Measurements from ENCODE around the gene RFPL1.

Gene RFPL1

DNA sequence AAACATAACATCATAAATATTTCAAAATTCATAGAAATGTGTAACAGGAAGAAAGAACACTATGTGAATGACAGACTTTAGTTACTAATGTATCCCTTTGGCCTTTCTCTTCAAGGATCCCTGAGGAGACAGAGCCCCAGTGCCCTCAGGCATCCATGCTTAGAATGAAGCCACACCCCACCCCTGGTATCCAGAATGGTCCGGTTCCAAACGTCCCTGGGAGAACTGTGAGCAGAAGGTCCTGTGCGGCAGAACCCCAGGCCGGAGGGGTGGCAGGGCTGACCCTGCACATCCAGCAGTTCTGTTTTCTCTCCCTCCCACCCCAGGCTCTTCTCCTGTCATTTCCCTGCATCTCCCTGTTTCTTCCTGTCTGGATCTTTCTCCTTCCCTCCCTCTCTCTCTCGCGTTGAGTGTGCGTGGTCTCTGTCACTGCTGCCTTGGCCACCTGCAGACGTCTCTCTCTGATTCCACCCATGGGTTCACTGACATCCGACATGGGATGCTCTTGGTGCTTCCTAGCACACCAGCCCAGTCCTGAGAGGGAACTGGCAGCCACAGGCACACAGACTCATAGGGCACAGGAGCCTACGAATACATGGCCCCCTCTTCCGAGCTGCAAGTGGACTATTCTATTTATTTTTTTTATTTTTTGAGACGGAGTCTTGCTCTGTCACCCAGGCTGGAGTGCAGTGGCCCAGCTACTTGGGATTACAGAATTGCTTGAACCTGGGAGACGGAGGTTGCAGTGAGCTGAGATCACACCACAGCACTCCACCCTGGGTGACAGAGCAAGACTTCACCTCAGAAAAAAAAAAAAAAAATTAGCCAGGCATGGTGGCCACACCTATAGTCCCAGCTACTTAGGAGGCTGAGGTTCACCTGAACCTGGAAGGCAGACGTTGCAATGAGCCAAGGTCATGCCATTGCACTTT lies 5.7 kb downstream of the RFPL1 start:
- DNase-seq = no peak

DNA sequence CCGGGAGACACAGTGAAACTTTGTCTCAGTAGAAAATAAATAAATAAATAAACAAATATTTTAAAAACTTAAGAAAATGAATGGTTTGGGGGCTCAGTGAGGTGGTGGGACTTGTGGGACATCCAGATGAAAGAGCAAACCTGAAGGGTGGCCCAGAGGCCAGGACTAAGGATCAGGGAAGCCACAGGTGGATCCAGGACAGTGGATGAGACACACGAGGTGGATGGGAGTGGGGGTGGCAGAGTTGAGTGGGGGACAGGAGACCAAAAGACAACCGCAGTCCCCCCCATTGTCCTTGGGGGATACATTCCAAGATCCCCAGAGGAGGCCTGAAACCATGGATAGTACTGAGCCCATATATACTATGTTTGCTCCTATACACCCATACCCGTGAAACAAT lies 7.1 kb downstream of the RFPL1 start:
- no peak for DNase-seq

DNA sequence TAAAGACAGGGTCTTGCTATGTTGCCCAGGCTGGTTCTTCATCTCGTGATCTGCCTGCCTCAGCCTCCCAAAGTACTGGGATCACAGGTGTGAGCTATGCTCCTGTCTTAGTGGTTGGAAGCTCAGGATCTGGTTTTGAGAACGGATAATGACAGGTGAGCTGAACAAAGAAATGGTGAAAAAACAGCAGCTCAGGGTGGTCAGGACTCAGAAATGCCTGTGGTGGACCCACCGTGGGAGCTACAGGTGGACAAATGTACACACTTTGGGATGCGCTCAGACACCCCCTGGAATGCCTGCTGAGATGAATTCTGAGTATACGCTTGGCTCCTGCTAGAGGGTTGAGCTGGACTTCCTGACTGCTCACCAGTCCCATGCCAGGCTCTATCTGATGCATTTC lies 9.5 kb downstream of the RFPL1 start:
- no peak for DNase-seq

DNA sequence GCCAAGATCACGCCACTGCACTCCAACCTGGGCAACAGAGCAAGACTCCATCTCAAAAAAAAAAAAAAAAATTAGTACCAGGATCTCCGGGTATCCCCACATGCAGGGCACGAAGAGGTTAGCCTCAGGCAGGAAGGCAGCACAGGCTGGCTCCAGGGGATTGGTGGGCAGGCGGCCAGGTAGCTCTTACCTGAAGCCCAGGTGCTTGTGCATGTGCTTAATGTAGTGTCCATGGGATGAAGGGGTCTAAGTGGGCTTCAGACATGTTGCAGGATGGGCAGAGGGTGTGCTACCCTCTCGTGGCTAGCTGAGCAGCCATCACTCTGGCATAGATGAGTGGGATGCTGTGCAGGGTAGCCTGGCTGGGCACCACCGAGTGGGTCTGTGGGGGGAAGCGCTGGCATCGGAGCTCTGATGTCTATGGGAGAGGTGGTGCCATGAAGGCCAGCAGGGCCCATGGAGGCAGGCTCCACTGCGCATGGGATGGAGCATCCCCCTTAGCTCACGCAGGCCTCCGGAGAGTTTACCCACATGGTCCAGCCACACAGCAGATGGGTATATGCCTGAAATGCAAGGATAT lies 11.0 kb downstream of the RFPL1 start:
- DNase-seq = no peak

DNA sequence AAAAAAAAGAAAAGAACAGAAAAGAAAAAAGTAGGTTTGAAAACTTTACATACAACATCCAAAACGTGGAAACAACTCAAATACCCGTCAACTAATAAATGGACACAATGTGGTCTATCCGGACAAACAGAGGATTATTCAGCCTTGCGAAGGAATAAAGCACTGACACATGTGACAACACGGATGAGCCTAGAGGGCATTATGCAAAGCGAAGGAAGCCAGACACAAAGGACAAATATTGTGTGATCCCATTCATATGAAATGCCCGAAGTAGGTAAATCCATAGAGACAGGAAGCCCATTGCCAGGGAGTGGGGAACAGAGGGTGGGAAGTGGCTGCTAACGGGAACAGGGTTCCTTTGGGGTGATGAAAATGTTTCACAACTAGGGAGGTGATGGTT lies 11.8 kb downstream of the RFPL1 start:
- no peak for DNase-seq

DNA sequence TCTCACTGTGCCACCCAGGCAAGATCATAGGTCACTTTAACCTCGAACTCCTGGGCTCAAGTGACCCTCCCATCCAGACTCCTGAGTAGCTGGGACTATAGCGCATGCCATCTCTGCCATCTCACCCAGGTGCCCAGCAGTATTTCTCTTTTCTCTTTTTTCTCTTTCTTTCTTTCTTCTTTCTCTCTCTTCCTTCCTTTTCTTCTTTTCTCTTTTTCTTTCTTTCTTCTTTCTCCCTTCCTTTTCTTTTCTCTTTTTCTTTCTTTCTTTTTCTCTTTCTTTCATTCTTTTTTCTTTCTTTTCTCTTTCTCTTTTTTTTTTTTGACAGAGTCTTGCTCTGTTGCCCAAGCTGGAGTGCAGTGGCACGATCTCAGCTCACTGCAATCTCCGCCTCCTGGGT lies 13.5 kb downstream of the RFPL1 start:
- no peak for DNase-seq

DNA sequence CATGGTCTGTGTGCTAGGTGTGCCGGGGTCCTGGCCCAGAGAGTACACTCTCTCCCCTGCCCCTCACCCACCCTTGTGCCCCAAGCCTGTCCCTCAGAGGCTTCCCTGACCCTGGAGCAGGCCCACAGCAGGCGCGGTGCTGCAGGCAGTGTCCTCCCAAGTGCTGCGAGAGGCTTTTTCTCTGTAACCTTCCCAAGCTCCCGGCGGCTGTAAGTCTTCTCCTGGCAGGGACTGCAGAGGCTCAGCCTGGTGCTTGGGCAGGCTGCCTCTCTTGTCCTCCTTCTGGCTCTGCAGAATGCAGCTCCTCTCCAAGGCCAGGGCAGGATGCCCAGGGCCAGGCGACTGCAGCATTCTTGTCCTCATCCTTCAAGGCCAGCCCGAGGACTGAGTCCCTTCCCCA lies 15.9 kb downstream of the RFPL1 start:
- no peak for DNase-seq

DNA sequence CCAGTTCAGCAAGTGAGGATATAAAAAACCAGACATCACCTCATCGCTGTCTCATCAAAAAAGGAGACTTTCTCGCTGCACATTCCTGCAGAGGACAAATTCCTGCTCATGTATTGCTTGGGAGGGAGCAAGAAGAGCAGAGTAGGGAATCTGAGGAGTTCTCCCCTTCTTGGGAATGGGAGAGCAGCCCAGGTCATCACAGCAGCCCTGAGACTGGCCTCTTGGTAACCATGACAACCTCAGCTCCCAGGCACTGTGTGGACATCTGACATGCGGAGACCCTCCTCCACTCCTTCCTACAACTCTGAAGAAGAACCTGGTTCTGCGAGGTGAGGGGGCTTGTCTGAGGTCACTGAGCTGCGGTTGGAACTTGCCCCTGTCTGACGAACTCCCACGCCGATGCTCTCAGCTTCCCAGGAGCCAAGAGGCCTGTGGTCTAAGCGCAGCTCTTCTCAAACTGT lies 17.9 kb downstream of the RFPL1 start:
- DNase-seq = no peak

DNA sequence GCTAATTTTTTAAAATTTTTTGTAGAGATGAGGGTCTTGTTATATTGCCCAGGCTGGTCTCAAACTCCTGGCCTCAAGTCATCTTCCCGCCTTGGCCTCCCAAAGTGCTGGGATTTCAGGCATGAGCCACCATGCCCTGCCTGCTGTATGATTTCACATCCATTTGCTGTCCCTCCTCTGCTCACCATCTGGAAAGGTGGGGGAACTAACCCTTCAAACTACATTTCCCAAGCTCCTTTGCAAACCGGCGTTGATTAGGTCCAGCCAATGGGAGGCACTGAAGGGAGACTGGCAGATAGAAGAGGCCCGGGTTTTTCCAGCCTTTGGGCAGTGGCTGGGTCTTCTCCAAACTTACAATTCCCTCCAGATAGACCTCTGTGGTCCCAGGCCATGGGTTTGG lies 19.3 kb downstream of the RFPL1 start:
- no peak for DNase-seq

DNA sequence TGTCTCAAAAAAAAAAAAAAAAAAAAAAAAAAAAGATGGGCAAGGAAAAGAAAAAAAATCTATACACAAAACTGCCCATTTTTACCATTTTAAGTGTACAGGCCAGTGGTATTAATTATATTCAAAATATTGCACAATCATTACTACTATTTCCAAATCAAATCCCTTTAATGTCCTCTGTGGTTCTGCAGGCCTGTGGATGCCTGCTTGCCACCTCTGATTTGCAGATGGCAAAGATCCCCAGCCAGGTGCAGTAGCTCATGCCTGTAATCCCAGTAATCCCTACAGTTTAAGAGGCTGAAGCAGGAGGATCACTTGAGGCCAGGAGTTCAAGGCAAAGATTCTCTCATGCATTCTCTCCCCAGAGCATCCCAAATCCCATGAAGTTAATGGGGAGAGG lies 20.2 kb downstream of the RFPL1 start:
- no peak for DNase-seq

DNA sequence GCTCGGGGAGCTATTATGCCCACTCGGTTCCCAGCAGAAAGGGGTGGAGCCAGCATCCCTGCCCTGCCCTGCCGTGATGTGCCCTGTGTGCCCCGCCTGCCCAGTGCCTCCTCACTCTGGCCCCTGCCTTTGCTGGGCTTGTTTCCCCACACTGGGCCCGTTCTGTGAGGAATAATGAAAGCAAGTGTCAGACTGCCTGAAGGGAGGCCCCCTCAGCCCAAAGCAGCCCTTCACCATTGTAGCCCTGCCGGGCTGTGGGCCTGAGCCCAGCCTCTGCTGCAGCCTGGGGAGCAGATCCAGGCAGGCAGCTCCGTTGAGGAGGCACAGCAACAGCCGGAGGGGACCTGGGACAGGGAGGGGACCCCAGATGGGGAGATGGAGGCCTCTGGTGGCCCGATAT lies 21.4 kb downstream of the RFPL1 start:
- no peak for DNase-seq

DNA sequence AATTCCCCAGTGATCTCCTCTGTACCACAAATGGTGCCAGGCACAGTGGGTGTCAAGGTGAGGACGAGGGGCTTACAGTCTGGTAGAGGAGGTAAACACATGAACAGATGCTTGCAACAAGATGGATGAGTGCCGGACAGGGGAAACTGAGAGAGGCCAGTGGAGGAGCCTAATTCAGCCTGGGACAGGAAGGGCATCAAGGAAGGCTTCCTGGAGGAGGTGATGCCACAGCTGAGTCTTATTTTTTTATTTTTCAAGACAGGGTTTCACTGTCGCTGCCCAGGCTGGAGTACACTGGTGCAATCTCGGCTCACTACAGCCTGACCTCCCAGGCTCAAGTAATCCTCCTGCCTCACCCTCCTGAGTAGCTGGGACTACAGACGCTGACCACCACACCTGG lies 22.9 kb downstream of the RFPL1 start:
- DNase-seq = no peak

DNA sequence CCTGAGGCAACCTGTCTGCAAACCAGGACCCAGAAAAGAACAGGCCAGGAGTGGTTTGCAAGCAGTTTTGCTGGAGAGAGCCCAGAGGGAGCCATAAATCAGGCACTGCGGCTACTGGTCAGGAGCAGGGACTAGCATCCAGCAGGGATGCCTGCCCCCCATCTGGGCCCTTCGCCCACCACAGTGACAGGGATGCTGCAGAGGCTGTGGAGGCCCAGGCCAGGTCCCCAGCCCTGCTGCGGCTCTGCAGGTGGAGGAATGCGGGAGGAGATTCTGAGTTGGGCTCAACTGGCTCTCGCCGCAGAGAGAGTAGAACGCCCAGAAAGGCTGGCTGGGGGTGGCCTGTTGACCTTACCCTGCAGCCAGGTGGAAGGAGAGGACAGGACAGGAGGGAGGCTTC lies 25.2 kb downstream of the RFPL1 start:
- no peak for DNase-seq

DNA sequence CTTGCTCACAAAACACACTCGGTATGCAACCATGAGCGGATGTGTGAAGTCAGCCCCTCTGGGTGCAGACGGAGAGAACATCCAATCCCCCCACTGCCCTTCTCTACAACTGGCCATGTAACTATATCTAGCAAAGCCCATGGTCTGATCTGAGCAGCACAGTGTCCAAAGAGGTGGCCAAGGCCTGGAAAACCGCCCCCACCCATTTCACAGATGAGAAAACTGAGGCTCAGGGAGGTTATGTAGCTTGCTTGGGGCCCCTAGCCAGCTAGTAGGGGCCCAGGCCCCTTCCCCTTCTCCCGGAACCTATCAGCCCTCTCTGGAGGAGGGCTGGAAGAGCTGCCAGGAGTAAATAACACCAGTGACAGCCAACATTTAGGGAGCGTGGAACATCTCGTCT lies 26.2 kb downstream of the RFPL1 start:
- no peak for DNase-seq

DNA sequence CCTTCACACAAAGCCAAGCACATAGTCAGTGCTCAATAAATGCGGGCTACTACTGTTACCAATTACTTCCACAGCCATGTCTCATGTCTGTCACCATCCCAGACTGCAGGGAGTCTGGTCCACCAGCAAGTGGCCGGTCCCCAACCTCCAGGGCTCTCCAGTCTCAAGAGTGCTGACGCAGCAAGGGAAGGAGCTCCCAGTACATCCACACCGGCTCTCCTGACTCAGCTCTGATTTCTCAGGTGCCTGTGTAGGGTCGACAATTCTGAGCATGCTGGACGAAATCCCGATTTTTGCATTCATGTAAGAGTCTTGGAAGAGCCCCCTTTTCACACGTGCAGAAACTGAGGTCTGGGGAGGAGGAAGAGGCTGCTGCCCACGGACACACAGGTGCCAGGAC lies 31.4 kb downstream of the RFPL1 start:
- no peak for DNase-seq

DNA sequence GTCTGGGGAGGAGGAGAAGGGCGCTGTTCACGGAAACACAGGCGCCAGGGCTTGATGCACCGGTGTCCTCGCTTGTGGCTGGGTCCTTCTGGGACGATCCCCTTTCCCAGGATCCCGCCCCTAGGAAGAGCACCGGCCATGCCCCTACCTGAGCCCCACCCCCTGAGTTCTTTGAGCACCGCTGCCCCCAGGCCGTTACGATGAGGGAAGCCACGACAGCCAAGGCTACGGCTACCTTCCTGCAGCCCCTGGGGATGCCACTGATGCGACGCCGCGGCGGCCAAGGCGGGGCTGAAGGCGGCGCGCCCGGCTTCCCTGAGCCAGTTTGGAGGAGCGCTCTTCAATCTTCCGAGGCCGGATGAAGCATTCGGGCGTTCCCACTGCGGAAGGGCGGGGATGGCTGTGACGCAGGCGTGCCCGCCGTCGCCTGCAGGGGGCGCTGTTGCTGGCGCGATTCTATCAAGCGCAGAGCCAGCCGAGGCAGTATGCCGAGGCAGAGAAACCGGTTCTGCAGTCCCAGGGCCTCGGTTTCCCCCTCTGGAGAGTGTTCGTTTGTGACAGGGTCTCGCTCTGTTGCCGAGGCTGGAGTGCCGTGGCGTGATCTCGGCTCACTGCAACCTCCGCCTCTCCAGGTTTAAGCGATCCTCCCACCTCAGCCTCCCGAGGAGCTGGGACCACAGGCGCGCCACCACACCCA lies 31.9 kb downstream of the RFPL1 start:
- DNase-seq = no peak

DNA sequence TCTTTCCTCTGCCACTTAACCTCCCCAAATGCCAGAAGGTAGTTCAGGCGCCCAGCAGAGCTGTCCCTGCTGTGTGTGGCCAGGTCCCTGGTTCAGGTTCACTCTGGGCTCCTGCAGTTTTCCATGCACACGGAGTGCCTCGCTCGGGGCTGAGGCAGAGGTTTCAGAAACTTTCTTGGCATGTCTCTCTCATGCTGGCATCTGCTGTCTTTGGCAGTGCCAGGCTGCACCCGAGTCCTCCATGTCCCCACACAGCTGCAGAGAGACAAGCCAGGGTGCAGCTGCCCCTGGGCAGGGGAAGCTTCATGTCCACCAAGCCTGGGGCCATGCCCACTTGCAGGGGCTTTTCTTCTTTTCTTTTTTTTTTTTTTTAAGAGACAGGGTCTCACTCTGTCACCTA lies 34.6 kb downstream of the RFPL1 start:
- no peak for DNase-seq

DNA sequence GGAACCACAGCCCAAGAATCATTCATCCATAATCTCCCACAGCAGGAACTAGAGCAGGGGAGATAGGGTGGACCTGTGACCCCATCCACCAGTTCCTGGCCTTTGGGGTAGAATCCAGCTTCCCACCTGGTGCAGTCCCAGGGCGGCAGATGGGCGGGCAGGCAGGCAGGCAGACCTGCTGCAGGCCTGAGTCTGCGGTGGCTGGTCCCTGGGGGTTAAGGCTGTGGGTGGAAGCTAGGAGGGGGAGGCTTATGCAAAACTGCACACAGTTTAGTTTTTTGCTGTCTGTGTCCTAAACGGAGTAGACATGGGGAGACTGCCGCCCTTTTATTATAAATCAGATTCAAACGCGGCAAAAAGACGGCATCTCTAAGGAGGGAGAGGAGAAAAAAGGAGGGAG lies 37.2 kb downstream of the RFPL1 start:
- no peak for DNase-seq

DNA sequence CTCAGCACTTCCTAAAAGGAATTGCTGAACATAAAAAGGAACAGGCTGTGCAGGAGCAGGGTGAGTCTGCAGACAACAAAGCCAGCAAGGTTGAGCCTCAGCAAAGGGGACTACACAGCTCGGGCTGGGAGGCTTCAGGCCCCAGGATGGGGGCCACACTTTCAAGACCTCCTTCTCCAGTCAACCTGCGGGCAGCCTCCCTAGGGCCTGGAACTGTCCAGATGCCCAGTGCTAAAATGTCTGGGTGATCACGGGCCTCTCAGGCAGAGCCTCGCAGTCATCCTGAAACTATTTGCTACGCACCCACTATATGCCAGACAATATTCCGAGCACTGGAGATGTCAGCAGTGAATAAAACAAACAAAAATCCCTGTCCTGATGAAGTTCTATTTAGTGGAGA lies 37.7 kb downstream of the RFPL1 start:
- no peak for DNase-seq

DNA sequence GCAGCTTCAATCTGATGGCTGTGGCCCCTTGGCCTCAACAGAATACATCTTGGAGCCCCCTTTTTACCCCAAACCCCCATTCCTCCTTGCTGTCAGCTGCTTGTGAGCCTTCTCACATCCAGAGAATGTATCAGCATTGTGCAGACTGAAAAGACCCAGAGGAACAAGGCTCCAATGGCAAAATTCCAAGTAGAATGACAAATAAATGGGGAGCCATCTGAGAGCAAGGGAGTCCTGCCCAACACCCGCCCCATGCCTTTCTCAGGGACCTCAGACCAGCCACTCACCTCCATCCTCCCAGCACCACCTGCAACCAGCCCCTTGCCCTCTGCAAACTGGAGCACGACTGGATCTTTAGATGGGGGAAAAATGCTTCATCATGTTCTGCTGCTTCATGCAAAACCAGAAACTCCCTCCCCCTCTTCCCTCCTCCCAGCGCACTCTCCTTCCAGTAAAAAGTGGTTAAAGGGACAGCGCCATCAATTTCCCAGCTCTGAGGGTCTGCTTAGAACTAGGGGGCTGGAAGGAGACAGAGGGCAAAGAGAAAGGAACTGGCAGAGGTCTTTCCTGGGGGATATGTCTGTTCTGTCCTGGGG lies 39.4 kb downstream of the RFPL1 start:
- DNase-seq = no peak

DNA sequence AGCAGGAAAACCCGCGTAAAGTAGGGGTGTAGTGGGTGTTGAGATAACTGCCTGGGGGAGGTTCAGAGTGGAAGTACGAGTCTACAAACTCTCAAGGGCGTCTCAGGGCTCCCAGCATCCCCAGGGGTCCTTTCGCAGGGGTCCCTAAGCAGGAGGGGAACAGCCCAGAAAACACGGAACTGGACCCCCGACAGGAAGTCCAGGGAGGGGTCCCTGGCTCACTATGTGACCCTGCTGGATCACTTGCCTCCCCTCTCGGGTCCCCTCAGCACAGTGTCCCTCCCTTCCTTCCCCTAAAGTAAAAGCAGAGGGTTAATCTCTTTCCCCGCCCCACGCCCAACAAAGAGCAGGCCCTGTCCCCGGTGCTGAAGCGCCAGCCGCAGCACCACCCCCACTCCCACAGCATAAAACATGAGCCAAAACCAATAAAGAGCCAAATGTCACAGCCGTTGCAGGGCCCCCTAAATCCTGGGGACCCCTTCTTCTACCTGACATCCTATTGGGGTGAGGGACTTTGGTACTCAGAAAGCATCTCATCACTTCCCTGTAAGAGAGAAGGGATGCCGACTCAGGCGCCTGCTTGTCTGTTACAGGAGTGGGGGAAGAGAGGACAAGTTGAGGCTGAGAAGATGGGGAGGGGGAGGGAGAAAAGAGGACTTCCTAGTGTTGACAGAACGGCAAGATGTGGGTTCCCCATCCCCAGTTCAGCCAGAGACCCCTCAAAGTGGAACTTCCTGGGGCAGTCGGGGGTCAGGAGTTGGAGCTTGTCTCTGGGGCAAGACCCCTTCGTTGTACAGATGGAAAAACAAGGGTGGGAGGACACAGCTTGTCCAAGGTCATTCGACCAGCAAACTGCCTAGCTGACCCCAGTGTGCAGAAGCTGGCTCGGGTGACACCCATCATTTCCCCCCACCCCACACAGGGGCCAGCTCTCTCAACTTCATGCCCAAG lies 40.2 kb downstream of the RFPL1 start:
- DNase-seq = no peak

Measured in SIG-M5 (cell line).